ENCODE results near the gene TM9SF1. TPM values are rescaled to one million over a fixed set of nuclear protein-coding genes. Genes with fewer than 3 reads are reported as not detected.

The TM9SF1 gene
- total and polyA plus RNA-seq, 9 of the 15 experiments (the other 6 are each of a cell fraction or from before 2014, with no cell fraction given), result 5.3 to 20.3 (median 11.8) TPM

GRCh38 chr14:24188251-24189058, 6.8 kb downstream of the TM9SF1 start, which contains the start of gene IPO4 (continued):
- peak; percentile 99 for TF ChIP-seq ZBTB40 (IDR thresholded peaks at IDR 0.05)
- TF ChIP-seq ZBTB40 (CRISPR knock-in tag; IDR thresholded peaks at IDR 0.05), result no peak
- TF ChIP-seq DIDO1 (tag; IDR thresholded peaks at IDR 0.05; ENCODE audit: low read depth), result peak; percentile 78; the same call in 1 of the 2 replicates
- TF ChIP-seq FUS (optimal IDR thresholded peaks at IDR 0.05; ENCODE audit: low read depth, low read length), result no peak
- no peak for TF ChIP-seq MTA1 (IDR thresholded peaks at IDR 0.05; ENCODE audit: borderline replicate concordance)
- no peak for TF ChIP-seq CUX1 (CRISPR knock-in tag; IDR thresholded peaks at IDR 0.05)
- TF ChIP-seq ZNF165 (CRISPR knock-in tag; IDR thresholded peaks at IDR 0.05; ENCODE audit: borderline replicate concordance), result no peak
- TF ChIP-seq IRF9 (tag; IDR thresholded peaks at IDR 0.05), result no peak
- TF ChIP-seq JUN (IDR thresholded peaks at IDR 0.05; ENCODE audit: borderline replicate concordance, low read depth, low read length), result peak; percentile 76; the same call in 1 of the 2 replicates
- no peak for TF ChIP-seq JUN (CRISPR knock-in tag; IDR thresholded peaks at IDR 0.05; ENCODE audit: borderline replicate concordance)
- no peak for TF ChIP-seq KLF10 (CRISPR knock-in tag; IDR thresholded peaks at IDR 0.05)
- TF ChIP-seq ZFPM2 (CRISPR knock-in tag; IDR thresholded peaks at IDR 0.05), result no peak
